Neural crest cell (in vitro differentiated cells): ENCODE measurements around the gene LY6G6F. TPM values are rescaled to one million over a fixed set of nuclear protein-coding genes. Genes with fewer than 3 reads are reported as not detected.

Experiments
- DNase-seq: peaks from one replicate; pipeline ENCODE4 v3.0.0; 2021; ENCODE audit warnings: low read depth, mixed read lengths, low spot score
- H3K27ac Mint-ChIP-seq: one replicate; pipeline ENCODE4 v1.8.0; 2021; ENCODE audit warnings: mild to moderate bottlenecking, mixed read lengths; ENCODE audit not compliant: unreplicated experiment
- H3K27me3 Mint-ChIP-seq: 2 replicates; pipeline ENCODE4 v1.8.0; 2021; ENCODE audit warnings: low read depth, mild to moderate bottlenecking, mixed read lengths
- H3K36me3 Mint-ChIP-seq: 2 replicates; pipeline ENCODE4 v1.8.0; 2021; ENCODE audit warnings: low read depth, mild to moderate bottlenecking, mixed read lengths
- H3K4me1 Mint-ChIP-seq: 2 replicates; pipeline ENCODE4 v1.8.0; 2021; ENCODE audit warnings: mixed read lengths
- H3K4me3 Mint-ChIP-seq: one replicate; pipeline ENCODE4 v1.8.0; 2021; ENCODE audit warnings: mild to moderate bottlenecking, mixed read lengths
- H3K9me3 Mint-ChIP-seq: 2 replicates; pipeline ENCODE4 v1.8.0; 2021; ENCODE audit warnings: mixed read lengths
- CTCF ChIP-seq: fragments of 200-600 bp; sonication (generic); conservative IDR thresholded peaks from 2 replicates; pipeline ENCODE4 v1.5.0; 2021; ENCODE audit warnings: antibody characterized with exemption, mild to moderate bottlenecking
- total RNA-seq: library from RNA; stranded (reverse); gene quantifications from 2 replicates; pipeline ENCODE4 v1.2.1, GENCODE V29; 2021

Gene LY6G6F
- total RNA-seq, 1 donor from 2014 or later: not detected

- peaks cover 6% of the 10 kb centered on the region for H3K36me3 Mint-ChIP-seq
- no peak for DNase-seq
- H3K27me3 Mint-ChIP-seq: no peaks in the 10 kb centered on the region
- no peaks in the 10 kb centered on the region for H3K9me3 Mint-ChIP-seq
- H3K27ac Mint-ChIP-seq: no peak overlapping the region
- H3K4me1 Mint-ChIP-seq: no peaks in the 10 kb centered on the region
- no peak overlapping the region for H3K4me3 Mint-ChIP-seq
- peak; percentile 41 for TF ChIP-seq CTCF
Observed at GRCh38 chr6:31689249-31690110, 17.2 kb upstream of the LY6G6F start.

- Mint-ChIP-seq H3K36me3 (peaks cover 9% of the 10 kb centered on the region), H3K4me1 (no peaks in the 10 kb centered on the region), H3K4me3 (no peak overlapping the region), H3K27ac (peak overlapping the region; percentile 83), H3K9me3 (no peaks in the 10 kb centered on the region), H3K27me3 (no peaks in the 10 kb centered on the region)
- DNase-seq: no peak
- no peak for TF ChIP-seq CTCF
Observed at GRCh38 chr6:31690231-31691077, 16.2 kb upstream of the LY6G6F start.

GRCh38 chr6:31691078-31691463 lies 15.6 kb upstream of the LY6G6F start:
- Mint-ChIP-seq H3K27ac (peak overlapping the region; percentile 83), H3K36me3 (peaks cover 9% of the 10 kb centered on the region), H3K27me3 (no peaks in the 10 kb centered on the region), H3K4me1 (no peaks in the 10 kb centered on the region), H3K9me3 (no peaks in the 10 kb centered on the region), H3K4me3 (no peak overlapping the region)
- TF ChIP-seq CTCF: no peak
- DNase-seq: no peak

- Mint-ChIP-seq H3K4me3 (no peak overlapping the region), H3K36me3 (peaks cover 6% of the 10 kb centered on the region), H3K4me1 (no peaks in the 10 kb centered on the region), H3K27ac (no peak overlapping the region), H3K9me3 (no peaks in the 10 kb centered on the region), H3K27me3 (no peaks in the 10 kb centered on the region)
- no peak for DNase-seq
- no peak for TF ChIP-seq CTCF
Observed at GRCh38 chr6:31691564-31692108, 15.0 kb upstream of the LY6G6F start.

GRCh38 chr6:31692353-31692752 lies 14.3 kb upstream of the LY6G6F start:
- Mint-ChIP-seq H3K27me3 (no peaks in the 10 kb centered on the region), H3K4me1 (no peaks in the 10 kb centered on the region), H3K4me3 (no peak overlapping the region), H3K9me3 (no peaks in the 10 kb centered on the region), H3K27ac (no peak overlapping the region), H3K36me3 (peaks cover 6% of the 10 kb centered on the region)
- no peak for TF ChIP-seq CTCF
- DNase-seq: no peak
